ENCODE measurements around the gene ICA1. TPM values are rescaled to one million over a fixed set of nuclear protein-coding genes. Genes with fewer than 3 reads are reported as not detected.

The ICA1 gene
- total and polyA plus RNA-seq, 4 donors: 15.5 to 41.2 (median 30.5) TPM

GRCh38 chr7:8274589-8274988 lies 12.6 kb upstream of the ICA1 start:
- no peaks in the 10 kb centered on the region for H3K9me3 ChIP-seq (ENCODE audit: control insufficient read depth, insufficient read depth, low read length)
- H3K4me1 ChIP-seq (ENCODE audit: control insufficient read depth, insufficient read depth, low read length): no peaks in the 10 kb centered on the region
- DNase-seq (ENCODE audit: low read depth in 4 of 6, low spot score in 6 of 6): no peak
- no CpG with 5 or more reads among the region's 2 CpGs for WGBS (ENCODE audit: insufficient coverage)
- H3K36me3 ChIP-seq (ENCODE audit: control insufficient read depth, insufficient read depth, low read length): no peaks in the 10 kb centered on the region
- no peaks in the 10 kb centered on the region for H3K27me3 ChIP-seq (ENCODE audit: control insufficient read depth, insufficient read depth, low read length)
- H3K27ac ChIP-seq (ENCODE audit: low read depth, low read length): no peak overlapping the region
- H3K4me3 ChIP-seq (ENCODE audit: low read depth, low read length): no peak overlapping the region

DNA sequence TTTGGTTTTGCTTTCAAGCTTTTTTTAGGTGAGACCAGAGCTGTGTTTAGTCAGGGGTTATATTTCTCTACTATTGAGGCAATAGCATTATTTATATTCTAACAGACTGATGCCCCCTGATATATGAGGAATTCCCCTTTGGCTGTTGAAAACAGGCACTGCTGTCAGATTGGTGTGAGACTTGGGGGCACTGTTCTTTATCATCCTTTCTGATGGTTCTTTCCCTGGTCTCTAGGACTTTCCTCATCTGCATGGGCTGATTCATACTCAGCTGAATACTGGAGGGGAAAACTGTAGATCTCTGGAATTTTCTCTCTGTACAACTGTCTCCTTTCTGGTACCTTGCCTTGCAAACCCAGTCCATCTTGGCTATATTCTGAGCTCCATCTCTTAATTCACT lies 10.0 kb upstream of the ICA1 start:
- Histone ChIP-seq H3K4me1 (ENCODE audit: control insufficient read depth, insufficient read depth, low read length) (no peaks in the 10 kb centered on the region), H3K27me3 (ENCODE audit: control insufficient read depth, insufficient read depth, low read length) (no peaks in the 10 kb centered on the region), H3K27ac (ENCODE audit: low read depth, low read length) (no peak overlapping the region), H3K9me3 (ENCODE audit: control insufficient read depth, insufficient read depth, low read length) (no peaks in the 10 kb centered on the region), H3K36me3 (ENCODE audit: control insufficient read depth, insufficient read depth, low read length) (no peaks in the 10 kb centered on the region), H3K4me3 (ENCODE audit: low read depth, low read length) (no peak overlapping the region)
- DNase-seq (ENCODE audit: low read depth in 4 of 6, low spot score in 6 of 6): no peak

GRCh38 chr7:8263048-8263447 lies 1.1 kb upstream of the ICA1 start:
- no peak overlapping the region for H3K27ac ChIP-seq (ENCODE audit: low read depth, low read length)
- H3K27me3 ChIP-seq (ENCODE audit: control insufficient read depth, insufficient read depth, low read length): no peaks in the 10 kb centered on the region
- DNase-seq (ENCODE audit: low read depth in 4 of 6, low spot score in 6 of 6): peak in 1 of 6 donors; percentile 24
- no peaks in the 10 kb centered on the region for H3K36me3 ChIP-seq (ENCODE audit: control insufficient read depth, insufficient read depth, low read length)
- WGBS (ENCODE audit: insufficient coverage): no CpG with 5 or more reads among the region's 7 CpGs
- no peaks in the 10 kb centered on the region for H3K9me3 ChIP-seq (ENCODE audit: control insufficient read depth, insufficient read depth, low read length)
- peak overlapping the region; percentile 53 for H3K4me3 ChIP-seq (ENCODE audit: low read depth, low read length)
- H3K4me1 ChIP-seq (ENCODE audit: control insufficient read depth, insufficient read depth, low read length): peaks cover 4% of the 10 kb centered on the region

GRCh38 chr7:8260871-8261694 lies 884 bp downstream of the ICA1 start:
- Histone ChIP-seq H3K27ac (ENCODE audit: low read depth, low read length) (peak overlapping the region; percentile 54), H3K9me3 (ENCODE audit: control insufficient read depth, insufficient read depth, low read length) (no peaks in the 10 kb centered on the region), H3K27me3 (ENCODE audit: control insufficient read depth, insufficient read depth, low read length) (no peaks in the 10 kb centered on the region), H3K4me1 (ENCODE audit: control insufficient read depth, insufficient read depth, low read length) (peaks cover 4% of the 10 kb centered on the region), H3K4me3 (ENCODE audit: low read depth, low read length) (peak overlapping the region; percentile 53), H3K36me3 (ENCODE audit: control insufficient read depth, insufficient read depth, low read length) (no peaks in the 10 kb centered on the region)
- WGBS (ENCODE audit: insufficient coverage): 10% methylated on average over 25 of the region's 31 CpGs
- DNase-seq (ENCODE audit: low read depth in 4 of 6, low spot score in 6 of 6): peak in 4 of 6 donors; percentile 20 to 77 (median 49)

DNA sequence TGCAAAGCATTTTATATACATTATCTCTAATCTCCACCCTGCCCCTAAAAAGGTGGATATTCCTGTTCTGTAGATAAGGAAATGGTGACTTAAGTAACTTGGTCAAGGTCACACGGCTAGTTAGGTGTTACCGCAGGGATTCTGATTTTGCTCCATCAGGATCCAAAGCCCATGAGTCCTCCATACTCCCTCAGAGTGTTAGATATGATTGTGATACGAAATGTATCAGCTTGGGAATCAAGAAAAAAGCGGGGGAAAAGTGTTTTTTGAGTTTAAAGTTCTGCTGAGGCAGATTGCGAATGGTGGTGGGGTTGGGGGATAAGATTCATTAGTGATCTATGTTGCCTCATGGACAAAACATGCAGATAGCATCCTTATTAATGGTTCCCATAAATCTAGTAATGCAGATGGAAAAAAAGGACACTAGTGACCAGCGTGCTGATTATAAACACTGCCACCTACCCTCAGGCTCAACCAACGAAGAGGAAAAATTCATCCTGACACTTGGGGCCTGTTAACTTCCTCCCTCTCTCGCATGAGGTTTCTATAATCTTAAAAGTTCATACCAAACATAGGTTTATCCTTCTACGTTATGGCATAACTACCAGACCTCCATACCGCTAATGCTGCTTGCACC lies 2.3 kb downstream of the ICA1 start:
- Histone ChIP-seq H3K4me3 (ENCODE audit: low read depth, low read length) (no peak overlapping the region), H3K4me1 (ENCODE audit: control insufficient read depth, insufficient read depth, low read length) (peaks cover 4% of the 10 kb centered on the region), H3K36me3 (ENCODE audit: control insufficient read depth, insufficient read depth, low read length) (no peaks in the 10 kb centered on the region), H3K9me3 (ENCODE audit: control insufficient read depth, insufficient read depth, low read length) (no peaks in the 10 kb centered on the region), H3K27me3 (ENCODE audit: control insufficient read depth, insufficient read depth, low read length) (no peaks in the 10 kb centered on the region), H3K27ac (ENCODE audit: low read depth, low read length) (no peak overlapping the region)
- DNase-seq (ENCODE audit: low read depth in 4 of 6, low spot score in 6 of 6): no peak
- 74% methylated on average over 3 of the region's 10 CpGs for WGBS (ENCODE audit: insufficient coverage)

DNA sequence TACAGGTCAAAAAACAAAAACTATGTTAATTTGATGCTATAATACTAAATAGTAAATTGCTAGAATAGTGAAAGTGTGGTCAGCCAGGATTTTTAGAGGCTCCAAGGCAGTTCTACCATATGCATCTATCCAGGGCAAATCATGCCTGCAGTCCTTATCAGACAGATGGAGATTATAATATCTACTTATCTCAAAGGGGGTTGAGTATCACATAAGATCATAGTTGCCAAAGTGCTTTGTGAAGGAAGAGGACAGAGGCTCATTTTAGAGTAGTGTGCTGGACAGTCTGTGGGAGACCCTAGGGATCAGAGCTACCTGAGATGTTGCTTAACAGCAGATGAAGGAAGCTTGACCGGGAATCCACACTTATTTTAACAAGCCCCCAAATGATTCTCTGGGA lies 3.2 kb downstream of the ICA1 start:
- Histone ChIP-seq H3K4me1 (ENCODE audit: control insufficient read depth, insufficient read depth, low read length) (peaks cover 4% of the 10 kb centered on the region), H3K4me3 (ENCODE audit: low read depth, low read length) (no peak overlapping the region), H3K36me3 (ENCODE audit: control insufficient read depth, insufficient read depth, low read length) (no peaks in the 10 kb centered on the region), H3K27me3 (ENCODE audit: control insufficient read depth, insufficient read depth, low read length) (no peaks in the 10 kb centered on the region), H3K9me3 (ENCODE audit: control insufficient read depth, insufficient read depth, low read length) (no peaks in the 10 kb centered on the region), H3K27ac (ENCODE audit: low read depth, low read length) (no peak overlapping the region)
- no CpG with 5 or more reads among the region's 1 CpG for WGBS (ENCODE audit: insufficient coverage)
- no peak for DNase-seq (ENCODE audit: low read depth in 4 of 6, low spot score in 6 of 6)

- Histone ChIP-seq H3K36me3 (ENCODE audit: control insufficient read depth, insufficient read depth, low read length) (no peaks in the 10 kb centered on the region), H3K4me3 (ENCODE audit: low read depth, low read length) (no peak overlapping the region), H3K4me1 (ENCODE audit: control insufficient read depth, insufficient read depth, low read length) (peaks cover 4% of the 10 kb centered on the region), H3K9me3 (ENCODE audit: control insufficient read depth, insufficient read depth, low read length) (no peaks in the 10 kb centered on the region), H3K27me3 (ENCODE audit: control insufficient read depth, insufficient read depth, low read length) (no peaks in the 10 kb centered on the region), H3K27ac (ENCODE audit: low read depth, low read length) (no peak overlapping the region)
- no peak for DNase-seq (ENCODE audit: low read depth in 4 of 6, low spot score in 6 of 6)
- no CpG with 5 or more reads among the region's 4 CpGs for WGBS (ENCODE audit: insufficient coverage)
Observed at GRCh38 chr7:8258166-8258565, 3.8 kb downstream of the ICA1 start.

GRCh38 chr7:8255680-8256655 lies 6.0 kb downstream of the ICA1 start:
- whole genome bisulfite sequencing (ENCODE audit: insufficient coverage): 91% methylated on average over 6 of the region's 6 CpGs
- no peaks in the 10 kb centered on the region for H3K4me1 ChIP-seq (ENCODE audit: control insufficient read depth, insufficient read depth, low read length)
- no peaks in the 10 kb centered on the region for H3K36me3 ChIP-seq (ENCODE audit: control insufficient read depth, insufficient read depth, low read length)
- no peak overlapping the region for H3K4me3 ChIP-seq (ENCODE audit: low read depth, low read length)
- H3K27me3 ChIP-seq (ENCODE audit: control insufficient read depth, insufficient read depth, low read length): no peaks in the 10 kb centered on the region
- H3K27ac ChIP-seq (ENCODE audit: low read depth, low read length): no peak overlapping the region
- no peak for DNase-seq (ENCODE audit: low read depth in 4 of 6, low spot score in 6 of 6)
- no peaks in the 10 kb centered on the region for H3K9me3 ChIP-seq (ENCODE audit: control insufficient read depth, insufficient read depth, low read length)

GRCh38 chr7:8254667-8255066 lies 7.3 kb downstream of the ICA1 start:
- no peaks in the 10 kb centered on the region for H3K27me3 ChIP-seq (ENCODE audit: control insufficient read depth, insufficient read depth, low read length)
- no peaks in the 10 kb centered on the region for H3K9me3 ChIP-seq (ENCODE audit: control insufficient read depth, insufficient read depth, low read length)
- no peak overlapping the region for H3K4me3 ChIP-seq (ENCODE audit: low read depth, low read length)
- 100% methylated on average over 3 of the region's 3 CpGs for WGBS (ENCODE audit: insufficient coverage)
- DNase-seq (ENCODE audit: low read depth in 4 of 6, low spot score in 6 of 6): no peak
- no peak overlapping the region for H3K27ac ChIP-seq (ENCODE audit: low read depth, low read length)
- no peaks in the 10 kb centered on the region for H3K4me1 ChIP-seq (ENCODE audit: control insufficient read depth, insufficient read depth, low read length)
- H3K36me3 ChIP-seq (ENCODE audit: control insufficient read depth, insufficient read depth, low read length): no peaks in the 10 kb centered on the region

Measured in spinal cord (tissue), 10 donors.